Measurements from ENCODE around the gene TNFRSF13B. TPM values are rescaled to one million over a fixed set of nuclear protein-coding genes. Genes with fewer than 3 reads are reported as not detected.

TNFRSF13B gene
- total and polyA plus RNA-seq, 5 donors, result not detected

DNA sequence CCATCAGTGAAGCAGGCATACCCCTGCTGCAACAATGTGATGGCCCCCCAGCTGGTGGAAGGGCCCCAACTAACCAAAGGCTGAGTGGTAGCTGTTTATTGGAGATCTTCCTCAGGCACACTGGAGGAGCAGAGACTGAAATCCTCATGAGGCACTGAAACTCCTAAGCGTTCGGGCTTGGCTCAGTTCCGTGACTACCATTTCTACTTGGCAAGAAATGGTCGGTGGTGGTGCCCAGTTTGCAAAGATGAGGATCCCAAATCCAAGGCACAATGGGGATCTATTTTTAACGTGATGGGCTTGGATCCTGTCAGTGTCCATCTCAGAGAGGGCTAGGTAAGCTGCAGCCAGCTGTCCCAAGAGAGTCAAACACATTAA lies 82.8 kb downstream of the TNFRSF13B start:
- intact Hi-C loops (cut with DNase I), result no loop called here
- Histone ChIP-seq H3K4me1 (ENCODE audit: control insufficient read depth, insufficient read depth, low read length) (no peaks in the 10 kb centered on the region), H3K27ac (ENCODE audit: low read length) (no peak overlapping the region), H3K9me3 (ENCODE audit: control insufficient read depth, low read length) (no peaks in the 10 kb centered on the region), H3K4me3 (ENCODE audit: low read length) (no peak overlapping the region), H3K27me3 (ENCODE audit: control insufficient read depth, insufficient read depth) (no peaks in the 10 kb centered on the region)
- DNase-seq, result no peak
- ATAC-seq, result no peak
- WGBS, result 84% methylated on average over 5 of the region's 5 CpGs

Other genes starting within 250 kb of the TNFRSF13B start
- 100 to 1,000 TPM; 295 to 331 (median 321) TPM for gene MPRIP, start 70.3 kb upstream of the TNFRSF13B start, total RNA-seq
- 228 TPM for gene MPRIP, start 70.3 kb upstream of the TNFRSF13B start, polyA plus RNA-seq
- gene PLD6, start 234.2 kb upstream of the TNFRSF13B start, total RNA-seq, result 1 to 10 TPM; 3.8 to 5.4 (median 4.0) TPM
- 2.9 TPM for gene PLD6, start 234.2 kb upstream of the TNFRSF13B start, polyA plus RNA-seq

All from right cardiac atrium (tissue), 5 donors.